ENCODE results near the gene CDX1.

Gene CDX1

DNA sequence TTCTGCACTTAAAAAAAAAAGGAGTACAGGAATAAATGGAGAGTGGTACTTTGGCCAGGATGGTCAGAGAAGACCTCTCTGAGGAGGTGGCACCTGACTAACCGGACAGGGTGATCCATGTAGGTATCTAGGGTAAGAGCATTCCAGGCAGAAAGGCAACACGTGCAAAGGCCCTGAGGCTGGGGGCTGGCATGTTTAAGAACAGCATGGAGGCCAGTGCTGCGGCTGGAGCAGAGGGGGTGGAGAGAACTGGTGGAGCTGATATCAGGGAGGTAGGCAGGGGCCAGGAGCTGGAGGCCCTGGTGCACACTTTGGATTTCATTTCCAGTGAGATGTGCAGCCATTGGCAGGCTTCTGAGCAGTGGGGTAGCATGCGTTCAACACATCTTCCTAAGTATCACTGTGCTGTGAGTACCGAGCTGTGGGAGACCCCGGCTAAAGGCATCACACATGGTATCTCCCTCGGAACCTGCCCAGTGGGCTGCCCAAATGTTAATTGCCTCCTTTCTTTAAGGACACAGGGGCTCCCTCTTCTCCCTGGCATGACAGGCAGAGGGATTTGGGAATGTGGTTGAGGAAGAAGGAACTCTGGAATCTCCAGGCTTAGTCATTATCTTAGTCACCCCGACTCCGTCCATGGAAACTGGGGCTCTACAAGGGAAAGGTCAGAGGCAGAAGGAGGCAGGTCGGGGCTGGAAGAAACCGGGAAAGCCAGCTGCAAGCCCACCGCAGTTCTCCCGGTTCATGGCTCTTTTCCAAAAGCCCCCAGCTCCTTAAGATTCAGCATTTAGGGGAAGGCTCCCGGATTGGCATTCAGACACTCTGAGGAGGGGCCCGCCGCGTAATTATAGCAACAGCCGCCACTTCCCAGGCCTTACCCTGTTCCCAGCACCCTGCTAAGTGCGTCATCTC is 41.9 kb downstream of the CDX1 start:
- DNase-seq (ENCODE audit: low read depth in 2 of 2), result no peak

DNA sequence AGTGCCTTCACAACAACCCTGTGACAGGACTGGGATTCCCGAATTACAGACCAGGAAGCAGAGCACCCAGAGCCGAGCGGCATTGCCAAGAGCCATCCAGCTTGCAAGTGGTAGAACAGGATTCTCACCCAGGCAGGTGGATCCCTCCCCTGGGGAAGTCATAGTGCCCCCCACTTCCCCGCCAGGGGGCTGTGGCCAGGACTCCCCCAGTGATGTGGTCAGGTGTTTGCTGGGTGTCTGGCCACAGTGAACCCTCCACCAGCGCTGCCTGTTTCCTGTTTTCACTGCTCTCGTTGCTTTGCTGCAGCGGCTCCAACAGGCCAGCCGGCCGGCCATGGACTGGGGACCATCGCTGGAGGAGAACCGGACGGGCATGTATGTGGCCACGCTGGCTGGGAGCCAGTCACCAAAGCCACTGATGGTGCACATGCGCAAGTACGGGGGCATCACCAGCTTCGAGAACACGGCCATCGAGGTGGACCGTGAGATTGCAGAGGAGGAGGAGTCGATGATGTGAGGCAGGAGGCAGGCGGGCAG is 42.6 kb downstream of the CDX1 start:
- peak in 1 of 2 donors; percentile 2 for DNase-seq (ENCODE audit: low read depth in 2 of 2)

GRCh38 chr5:150210644-150211043 is 44.1 kb downstream of the CDX1 start:
- DNase-seq (ENCODE audit: low read depth in 2 of 2), result no peak

- no peak for DNase-seq (ENCODE audit: low read depth in 2 of 2)
Observed at GRCh38 chr5:150211156-150212030, 44.8 kb downstream of the CDX1 start.

GRCh38 chr5:150213530-150213929 is 47.0 kb downstream of the CDX1 start:
- no peak for DNase-seq (ENCODE audit: low read depth in 2 of 2)

GRCh38 chr5:150214289-150214688 is 47.7 kb downstream of the CDX1 start:
- no peak for DNase-seq (ENCODE audit: low read depth in 2 of 2)

- DNase-seq (ENCODE audit: low read depth in 2 of 2), result no peak
Observed at GRCh38 chr5:150215979-150216944, 49.7 kb downstream of the CDX1 start.

DNA sequence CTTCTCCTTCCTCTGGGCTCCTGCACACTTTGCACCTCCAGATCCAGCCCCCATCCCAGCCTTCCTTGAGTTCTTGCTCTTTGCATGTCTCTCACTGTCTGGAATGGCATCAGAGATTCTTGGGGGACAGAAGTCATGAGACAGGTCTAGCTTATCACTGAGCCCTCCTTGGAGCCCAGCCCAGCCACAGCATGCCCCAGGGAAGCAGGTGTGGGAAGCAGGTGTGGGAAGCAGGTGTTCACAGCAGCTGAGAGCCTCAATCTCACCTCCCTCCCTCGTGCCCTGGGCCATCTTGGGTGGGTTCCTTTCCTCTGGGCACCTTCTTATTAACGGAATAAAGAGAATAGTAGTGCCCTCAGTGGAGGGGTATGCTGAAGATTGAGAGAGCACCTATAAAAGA is 50.5 kb downstream of the CDX1 start:
- no peak for DNase-seq (ENCODE audit: low read depth in 2 of 2)

DNA sequence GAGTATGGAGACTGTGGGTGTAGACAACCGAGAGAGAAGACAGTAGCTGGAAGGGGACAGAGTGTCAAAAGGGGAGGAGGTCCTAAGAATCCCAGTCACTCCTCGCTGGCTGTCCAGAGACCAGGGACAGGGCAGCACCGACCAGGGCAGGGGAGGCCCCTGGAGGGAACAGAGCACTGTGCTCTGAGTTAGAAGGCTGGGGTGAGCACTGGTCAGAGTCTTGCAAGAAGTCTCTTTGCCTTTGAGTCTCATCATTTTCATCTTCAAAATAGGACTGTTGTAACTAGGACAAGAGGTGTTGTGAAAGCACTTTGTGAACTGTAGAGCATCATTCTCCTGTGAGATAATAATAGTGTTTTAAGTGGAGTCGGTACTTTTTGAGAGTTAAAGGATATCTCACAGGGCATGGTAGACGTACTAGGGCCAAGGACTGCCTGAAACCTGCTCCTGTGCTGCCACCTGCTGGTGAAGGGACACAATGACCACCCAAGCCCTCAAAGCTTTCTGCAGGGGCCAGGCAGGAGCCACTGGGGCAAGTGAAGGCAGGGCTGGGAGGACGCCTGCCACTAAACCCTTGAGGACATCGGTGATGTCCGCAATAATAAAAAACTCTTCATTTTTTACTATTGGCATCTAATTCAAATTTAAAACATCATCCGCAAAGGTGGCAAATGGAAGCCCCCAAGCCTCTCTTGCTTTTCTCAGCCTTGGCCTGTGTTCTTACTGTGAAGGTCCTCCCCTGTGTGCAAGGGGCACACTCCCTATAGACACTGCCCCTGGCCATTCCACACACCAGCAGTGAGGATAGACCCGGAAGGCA is 51.5 kb downstream of the CDX1 start:
- DNase-seq (ENCODE audit: low read depth in 2 of 2), result peak; percentile 49 to 76

- no peak for DNase-seq (ENCODE audit: low read depth in 2 of 2)
Observed at GRCh38 chr5:150218693-150219035, 52.1 kb downstream of the CDX1 start.

GRCh38 chr5:150219142-150219541 is 52.6 kb downstream of the CDX1 start:
- no peak for DNase-seq (ENCODE audit: low read depth in 2 of 2)

- DNase-seq (ENCODE audit: low read depth in 2 of 2), result no peak
Observed at GRCh38 chr5:150219861-150220260, 53.3 kb downstream of the CDX1 start.

- no peak for DNase-seq (ENCODE audit: low read depth in 2 of 2)
Observed at GRCh38 chr5:150221471-150221870, 54.9 kb downstream of the CDX1 start.

DNA sequence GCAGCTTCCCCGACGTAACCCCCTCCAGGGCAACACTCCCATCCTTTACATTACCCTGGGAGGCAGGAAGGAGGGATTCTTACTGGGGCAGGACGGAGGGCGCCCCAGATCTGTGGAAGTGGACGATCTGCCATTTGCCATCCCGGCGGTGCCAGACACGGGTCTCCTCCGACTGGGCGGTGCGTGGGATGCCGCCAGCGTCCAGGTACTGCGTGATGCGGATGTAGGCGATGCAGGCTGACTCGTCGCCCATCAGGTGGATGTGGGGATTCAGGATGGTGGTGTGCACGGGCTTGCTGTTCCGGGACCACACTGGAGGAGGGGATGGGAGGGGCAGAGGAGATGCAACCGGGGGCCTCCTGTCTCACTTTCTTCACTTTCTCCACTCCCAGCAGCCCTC is 56.3 kb downstream of the CDX1 start:
- no peak for DNase-seq (ENCODE audit: low read depth in 2 of 2)

- DNase-seq (ENCODE audit: low read depth in 2 of 2), result no peak
Observed at GRCh38 chr5:150223474-150223873, 56.9 kb downstream of the CDX1 start.

- DNase-seq (ENCODE audit: low read depth in 2 of 2), result no peak
Observed at GRCh38 chr5:150224483-150225027, 58.0 kb downstream of the CDX1 start.

GRCh38 chr5:150227036-150227435 is 60.5 kb downstream of the CDX1 start:
- DNase-seq (ENCODE audit: low read depth in 2 of 2), result no peak

GRCh38 chr5:150227606-150228273 is 61.2 kb downstream of the CDX1 start:
- no peak for DNase-seq (ENCODE audit: low read depth in 2 of 2)

DNA sequence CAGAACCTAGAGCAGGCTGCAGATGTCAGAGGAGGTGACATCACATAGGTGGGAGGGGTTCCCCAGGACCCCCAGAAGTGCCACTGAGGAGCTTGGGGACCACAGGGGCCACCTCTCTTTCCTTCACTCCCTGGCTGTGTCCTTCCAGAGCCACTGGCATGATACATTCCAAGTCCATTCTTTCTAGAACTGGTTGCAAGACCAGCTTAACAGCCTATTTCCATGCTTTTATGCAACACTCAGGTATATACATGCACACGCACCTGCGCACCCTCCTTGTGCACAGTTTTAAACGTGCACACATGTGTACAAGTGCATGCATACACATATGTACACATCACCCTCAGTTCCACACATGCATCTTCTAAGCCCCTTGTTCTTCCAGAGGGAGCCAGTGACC is 63.0 kb downstream of the CDX1 start:
- no peak for DNase-seq (ENCODE audit: low read depth in 2 of 2)

DNA sequence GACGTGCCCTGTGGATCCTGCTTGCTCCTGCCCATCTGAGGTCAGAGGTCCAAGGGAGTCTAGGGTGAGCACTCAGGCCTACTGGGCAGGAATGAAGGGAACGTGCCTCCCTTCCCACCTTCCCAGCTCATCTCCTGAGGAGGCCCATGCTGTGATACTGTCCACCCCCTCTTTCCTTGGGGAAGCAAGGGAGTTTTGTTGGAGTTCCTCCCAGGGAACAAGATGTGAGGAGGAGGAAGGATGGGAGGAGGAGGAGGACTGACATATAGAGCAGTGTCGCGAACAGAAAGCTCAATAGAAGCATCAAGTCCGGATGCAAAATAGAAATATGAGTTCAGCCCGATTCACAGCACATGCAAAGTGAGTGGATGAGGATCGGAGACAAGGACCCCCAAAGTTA is 64.3 kb downstream of the CDX1 start:
- no peak for DNase-seq (ENCODE audit: low read depth in 2 of 2)
